ENCODE results near the gene FBN3.

GRCh38 chr19:8163759-8164158 lies 14.4 kb upstream of the FBN3 start:
- TF ChIP-seq CTCF (IDR thresholded peaks at IDR 0.05) (no peak), EZH2 (IDR thresholded peaks at IDR 0.05; ENCODE audit: borderline replicate concordance, insufficient read depth, low read depth, low read length, poor library complexity, severe bottlenecking) (no peak)

All from B cell (primary cell).